ENCODE measurements around the gene PPIA. TPM values are rescaled to one million over a fixed set of nuclear protein-coding genes. Genes with fewer than 3 reads are reported as not detected.

Gene PPIA
- total RNA-seq, 1 experiment from 2014 or later = 2,465 TPM

- no peak; the same call in 1 of the 2 replicates for TF ChIP-seq GABPB1 (CRISPR knock-in tag; IDR thresholded peaks at IDR 0.05)
- TF ChIP-seq IRF2 (CRISPR knock-in tag; IDR thresholded peaks at IDR 0.05; ENCODE audit: borderline replicate concordance, low read depth) = no peak
- 0 out of 2 replicates have a peak, but pooled peaks have one; percentile 8 for TF ChIP-seq CREB1 (CRISPR knock-in tag; IDR thresholded peaks at IDR 0.05)
- TF ChIP-seq, protein P1, sequence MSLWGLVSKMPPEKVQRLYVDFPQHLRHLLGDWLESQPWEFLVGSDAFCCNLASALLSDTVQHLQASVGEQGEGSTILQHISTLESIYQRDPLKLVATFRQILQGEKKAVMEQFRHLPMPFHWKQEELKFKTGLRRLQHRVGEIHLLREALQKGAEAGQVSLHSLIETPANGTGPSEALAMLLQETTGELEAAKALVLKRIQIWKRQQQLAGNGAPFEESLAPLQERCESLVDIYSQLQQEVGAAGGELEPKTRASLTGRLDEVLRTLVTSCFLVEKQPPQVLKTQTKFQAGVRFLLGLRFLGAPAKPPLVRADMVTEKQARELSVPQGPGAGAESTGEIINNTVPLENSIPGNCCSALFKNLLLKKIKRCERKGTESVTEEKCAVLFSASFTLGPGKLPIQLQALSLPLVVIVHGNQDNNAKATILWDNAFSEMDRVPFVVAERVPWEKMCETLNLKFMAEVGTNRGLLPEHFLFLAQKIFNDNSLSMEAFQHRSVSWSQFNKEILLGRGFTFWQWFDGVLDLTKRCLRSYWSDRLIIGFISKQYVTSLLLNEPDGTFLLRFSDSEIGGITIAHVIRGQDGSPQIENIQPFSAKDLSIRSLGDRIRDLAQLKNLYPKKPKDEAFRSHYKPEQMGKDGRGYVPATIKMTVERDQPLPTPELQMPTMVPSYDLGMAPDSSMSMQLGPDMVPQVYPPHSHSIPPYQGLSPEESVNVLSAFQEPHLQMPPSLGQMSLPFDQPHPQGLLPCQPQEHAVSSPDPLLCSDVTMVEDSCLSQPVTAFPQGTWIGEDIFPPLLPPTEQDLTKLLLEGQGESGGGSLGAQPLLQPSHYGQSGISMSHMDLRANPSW (CRISPR knock-in tag; conservative IDR thresholded peaks at IDR 0.05; ENCODE audit: low read depth) = no peak
- TF ChIP-seq ZNF138 (CRISPR knock-in tag; conservative IDR thresholded peaks at IDR 0.05) = no peak
- TF ChIP-seq CREM (CRISPR knock-in tag; IDR thresholded peaks at IDR 0.05) = no peak
- TF ChIP-seq ZNF671 (CRISPR knock-in tag; IDR thresholded peaks at IDR 0.05) = peak; percentile 83; the same call in 1 of the 2 replicates
- TF ChIP-seq OVOL2 (CRISPR knock-in tag; IDR thresholded peaks at IDR 0.05; ENCODE audit: borderline replicate concordance) = no peak
- no peak for TF ChIP-seq EMX1 (CRISPR knock-in tag; IDR thresholded peaks at IDR 0.05)
- TF ChIP-seq, protein P2, sequence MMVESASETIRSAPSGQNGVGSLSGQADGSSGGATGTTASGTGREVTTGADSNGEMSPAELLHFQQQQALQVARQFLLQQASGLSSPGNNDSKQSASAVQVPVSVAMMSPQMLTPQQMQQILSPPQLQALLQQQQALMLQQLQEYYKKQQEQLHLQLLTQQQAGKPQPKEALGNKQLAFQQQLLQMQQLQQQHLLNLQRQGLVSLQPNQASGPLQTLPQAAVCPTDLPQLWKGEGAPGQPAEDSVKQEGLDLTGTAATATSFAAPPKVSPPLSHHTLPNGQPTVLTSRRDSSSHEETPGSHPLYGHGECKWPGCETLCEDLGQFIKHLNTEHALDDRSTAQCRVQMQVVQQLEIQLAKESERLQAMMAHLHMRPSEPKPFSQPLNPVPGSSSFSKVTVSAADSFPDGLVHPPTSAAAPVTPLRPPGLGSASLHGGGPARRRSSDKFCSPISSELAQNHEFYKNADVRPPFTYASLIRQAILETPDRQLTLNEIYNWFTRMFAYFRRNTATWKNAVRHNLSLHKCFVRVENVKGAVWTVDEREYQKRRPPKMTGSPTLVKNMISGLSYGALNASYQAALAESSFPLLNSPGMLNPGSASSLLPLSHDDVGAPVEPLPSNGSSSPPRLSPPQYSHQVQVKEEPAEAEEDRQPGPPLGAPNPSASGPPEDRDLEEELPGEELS (CRISPR knock-in tag; IDR thresholded peaks at IDR 0.05) = peak; percentile 54; the same call in 1 of the 2 replicates
- TF ChIP-seq, protein P3, sequence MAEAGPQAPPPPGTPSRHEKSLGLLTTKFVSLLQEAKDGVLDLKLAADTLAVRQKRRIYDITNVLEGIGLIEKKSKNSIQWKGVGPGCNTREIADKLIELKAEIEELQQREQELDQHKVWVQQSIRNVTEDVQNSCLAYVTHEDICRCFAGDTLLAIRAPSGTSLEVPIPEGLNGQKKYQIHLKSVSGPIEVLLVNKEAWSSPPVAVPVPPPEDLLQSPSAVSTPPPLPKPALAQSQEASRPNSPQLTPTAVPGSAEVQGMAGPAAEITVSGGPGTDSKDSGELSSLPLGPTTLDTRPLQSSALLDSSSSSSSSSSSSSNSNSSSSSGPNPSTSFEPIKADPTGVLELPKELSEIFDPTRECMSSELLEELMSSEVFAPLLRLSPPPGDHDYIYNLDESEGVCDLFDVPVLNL (CRISPR knock-in tag; IDR thresholded peaks at IDR 0.05; ENCODE audit: borderline replicate concordance, low read depth) = no peak
- TF ChIP-seq ZNF219 (CRISPR knock-in tag; IDR thresholded peaks at IDR 0.05; ENCODE audit: borderline replicate concordance) = peak; percentile 52
- TF ChIP-seq SMAD4 (CRISPR knock-in tag; IDR thresholded peaks at IDR 0.05) = no peak
- no peak for TF ChIP-seq NR1H2 (CRISPR knock-in tag; IDR thresholded peaks at IDR 0.05)
- peak; percentile 100 for TF ChIP-seq ESRRA (CRISPR knock-in tag; IDR thresholded peaks at IDR 0.05; ENCODE audit: borderline replicate concordance)
- TF ChIP-seq MXD4 (CRISPR knock-in tag; IDR thresholded peaks at IDR 0.05; ENCODE audit: borderline replicate concordance) = no peak
- no peak for TF ChIP-seq NR2C2 (CRISPR knock-in tag; IDR thresholded peaks at IDR 0.05)
- TF ChIP-seq, protein P4, sequence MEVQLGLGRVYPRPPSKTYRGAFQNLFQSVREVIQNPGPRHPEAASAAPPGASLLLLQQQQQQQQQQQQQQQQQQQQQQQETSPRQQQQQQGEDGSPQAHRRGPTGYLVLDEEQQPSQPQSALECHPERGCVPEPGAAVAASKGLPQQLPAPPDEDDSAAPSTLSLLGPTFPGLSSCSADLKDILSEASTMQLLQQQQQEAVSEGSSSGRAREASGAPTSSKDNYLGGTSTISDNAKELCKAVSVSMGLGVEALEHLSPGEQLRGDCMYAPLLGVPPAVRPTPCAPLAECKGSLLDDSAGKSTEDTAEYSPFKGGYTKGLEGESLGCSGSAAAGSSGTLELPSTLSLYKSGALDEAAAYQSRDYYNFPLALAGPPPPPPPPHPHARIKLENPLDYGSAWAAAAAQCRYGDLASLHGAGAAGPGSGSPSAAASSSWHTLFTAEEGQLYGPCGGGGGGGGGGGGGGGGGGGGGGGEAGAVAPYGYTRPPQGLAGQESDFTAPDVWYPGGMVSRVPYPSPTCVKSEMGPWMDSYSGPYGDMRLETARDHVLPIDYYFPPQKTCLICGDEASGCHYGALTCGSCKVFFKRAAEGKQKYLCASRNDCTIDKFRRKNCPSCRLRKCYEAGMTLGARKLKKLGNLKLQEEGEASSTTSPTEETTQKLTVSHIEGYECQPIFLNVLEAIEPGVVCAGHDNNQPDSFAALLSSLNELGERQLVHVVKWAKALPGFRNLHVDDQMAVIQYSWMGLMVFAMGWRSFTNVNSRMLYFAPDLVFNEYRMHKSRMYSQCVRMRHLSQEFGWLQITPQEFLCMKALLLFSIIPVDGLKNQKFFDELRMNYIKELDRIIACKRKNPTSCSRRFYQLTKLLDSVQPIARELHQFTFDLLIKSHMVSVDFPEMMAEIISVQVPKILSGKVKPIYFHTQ (CRISPR knock-in tag; IDR thresholded peaks at IDR 0.05) = no peak
- TF ChIP-seq ATF1 (CRISPR knock-in tag; IDR thresholded peaks at IDR 0.05) = no peak; the same call in 1 of the 2 replicates
- TF ChIP-seq, protein P5, sequence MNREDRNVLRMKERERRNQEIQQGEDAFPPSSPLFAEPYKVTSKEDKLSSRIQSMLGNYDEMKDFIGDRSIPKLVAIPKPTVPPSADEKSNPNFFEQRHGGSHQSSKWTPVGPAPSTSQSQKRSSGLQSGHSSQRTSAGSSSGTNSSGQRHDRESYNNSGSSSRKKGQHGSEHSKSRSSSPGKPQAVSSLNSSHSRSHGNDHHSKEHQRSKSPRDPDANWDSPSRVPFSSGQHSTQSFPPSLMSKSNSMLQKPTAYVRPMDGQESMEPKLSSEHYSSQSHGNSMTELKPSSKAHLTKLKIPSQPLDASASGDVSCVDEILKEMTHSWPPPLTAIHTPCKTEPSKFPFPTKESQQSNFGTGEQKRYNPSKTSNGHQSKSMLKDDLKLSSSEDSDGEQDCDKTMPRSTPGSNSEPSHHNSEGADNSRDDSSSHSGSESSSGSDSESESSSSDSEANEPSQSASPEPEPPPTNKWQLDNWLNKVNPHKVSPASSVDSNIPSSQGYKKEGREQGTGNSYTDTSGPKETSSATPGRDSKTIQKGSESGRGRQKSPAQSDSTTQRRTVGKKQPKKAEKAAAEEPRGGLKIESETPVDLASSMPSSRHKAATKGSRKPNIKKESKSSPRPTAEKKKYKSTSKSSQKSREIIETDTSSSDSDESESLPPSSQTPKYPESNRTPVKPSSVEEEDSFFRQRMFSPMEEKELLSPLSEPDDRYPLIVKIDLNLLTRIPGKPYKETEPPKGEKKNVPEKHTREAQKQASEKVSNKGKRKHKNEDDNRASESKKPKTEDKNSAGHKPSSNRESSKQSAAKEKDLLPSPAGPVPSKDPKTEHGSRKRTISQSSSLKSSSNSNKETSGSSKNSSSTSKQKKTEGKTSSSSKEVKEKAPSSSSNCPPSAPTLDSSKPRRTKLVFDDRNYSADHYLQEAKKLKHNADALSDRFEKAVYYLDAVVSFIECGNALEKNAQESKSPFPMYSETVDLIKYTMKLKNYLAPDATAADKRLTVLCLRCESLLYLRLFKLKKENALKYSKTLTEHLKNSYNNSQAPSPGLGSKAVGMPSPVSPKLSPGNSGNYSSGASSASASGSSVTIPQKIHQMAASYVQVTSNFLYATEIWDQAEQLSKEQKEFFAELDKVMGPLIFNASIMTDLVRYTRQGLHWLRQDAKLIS (CRISPR knock-in tag; IDR thresholded peaks at IDR 0.05; ENCODE audit: borderline replicate concordance) = no peak
- no peak for TF ChIP-seq GRHL2 (CRISPR knock-in tag; IDR thresholded peaks at IDR 0.05; ENCODE audit: insufficient replicate concordance, severe bottlenecking)
- TF ChIP-seq, protein P6, sequence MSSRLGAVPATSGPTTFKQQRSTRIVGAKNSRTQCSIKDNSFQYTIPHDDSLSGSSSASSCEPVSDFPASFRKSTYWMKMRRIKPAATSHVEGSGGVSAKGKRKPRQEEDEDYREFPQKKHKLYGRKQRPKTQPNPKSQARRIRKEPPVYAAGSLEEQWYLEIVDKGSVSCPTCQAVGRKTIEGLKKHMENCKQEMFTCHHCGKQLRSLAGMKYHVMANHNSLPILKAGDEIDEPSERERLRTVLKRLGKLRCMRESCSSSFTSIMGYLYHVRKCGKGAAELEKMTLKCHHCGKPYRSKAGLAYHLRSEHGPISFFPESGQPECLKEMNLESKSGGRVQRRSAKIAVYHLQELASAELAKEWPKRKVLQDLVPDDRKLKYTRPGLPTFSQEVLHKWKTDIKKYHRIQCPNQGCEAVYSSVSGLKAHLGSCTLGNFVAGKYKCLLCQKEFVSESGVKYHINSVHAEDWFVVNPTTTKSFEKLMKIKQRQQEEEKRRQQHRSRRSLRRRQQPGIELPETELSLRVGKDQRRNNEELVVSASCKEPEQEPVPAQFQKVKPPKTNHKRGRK (CRISPR knock-in tag; IDR thresholded peaks at IDR 0.05; ENCODE audit: borderline replicate concordance) = no peak
- peak; percentile 88 for TF ChIP-seq MAX (CRISPR knock-in tag; IDR thresholded peaks at IDR 0.05)
These were observed 412 bp upstream of the PPIA start (continued) for GRCh38 chr7:44796034-44796503.

Measured in WTC11 (cell line).